ENCODE data around the gene TP53. TPM values are rescaled to one million over a fixed set of nuclear protein-coding genes. Genes with fewer than 3 reads are reported as not detected.

Gene TP53
- total RNA-seq, 1 donor from 2014 or later: 11.7 TPM

- peaks cover 20% of the 10 kb centered on the region for H3K4me1 ChIP-seq
- H3K27me3 ChIP-seq (ENCODE audit: low read depth): peaks cover 96% of the 10 kb centered on the region
- no peak for DNase-seq
Measured at GRCh38 chr17:7709031-7709430, 21.7 kb upstream of the TP53 start.

GRCh38 chr17:7707858-7708750 lies 20.8 kb upstream of the TP53 start:
- intact Hi-C loops (cut with micrococcal nuclease): no loop called here
- DNase-seq: no peak
- H3K4me3 ChIP-seq: no peak overlapping the region
- H3K4me1 ChIP-seq: peaks cover 26% of the 10 kb centered on the region
- H3K27ac ChIP-seq (replicated peaks): no peak overlapping the region
- no peaks in the 10 kb centered on the region for H3K9me3 ChIP-seq (replicated peaks)
- peaks cover 98% of the 10 kb centered on the region for H3K27me3 ChIP-seq (ENCODE audit: low read depth)
- no peaks in the 10 kb centered on the region for H3K36me3 ChIP-seq
- no peak for TF ChIP-seq CTCF (IDR thresholded peaks at IDR 0.05; ENCODE audit: borderline replicate concordance)

More at GRCh38 chr17:7709031-7709430, 21.7 kb upstream of the TP53 start:
- intact Hi-C loops (cut with micrococcal nuclease): no loop called here
- no peak for TF ChIP-seq CTCF (IDR thresholded peaks at IDR 0.05; ENCODE audit: borderline replicate concordance)
- H3K36me3 ChIP-seq: no peaks in the 10 kb centered on the region
- H3K4me3 ChIP-seq: no peak overlapping the region
- H3K9me3 ChIP-seq (replicated peaks): no peaks in the 10 kb centered on the region
- no peak overlapping the region for H3K27ac ChIP-seq (replicated peaks)

GRCh38 chr17:7707446-7707845 lies 20.2 kb upstream of the TP53 start:
- Histone ChIP-seq H3K9me3 (replicated peaks) (no peaks in the 10 kb centered on the region), H3K27me3 (ENCODE audit: low read depth) (peaks cover 98% of the 10 kb centered on the region), H3K27ac (replicated peaks) (no peak overlapping the region), H3K4me1 (peaks cover 26% of the 10 kb centered on the region), H3K36me3 (peaks cover 4% of the 10 kb centered on the region), H3K4me3 (no peak overlapping the region)
- TF ChIP-seq CTCF (IDR thresholded peaks at IDR 0.05; ENCODE audit: borderline replicate concordance): no peak
- intact Hi-C loops (cut with micrococcal nuclease): no loop called here
- no peak for DNase-seq

GRCh38 chr17:7706631-7707354 lies 19.5 kb upstream of the TP53 start:
- H3K27me3 ChIP-seq (ENCODE audit: low read depth): peaks cover 98% of the 10 kb centered on the region
- peaks cover 11% of the 10 kb centered on the region for H3K36me3 ChIP-seq
- no peak for TF ChIP-seq CTCF (IDR thresholded peaks at IDR 0.05; ENCODE audit: borderline replicate concordance)
- H3K9me3 ChIP-seq (replicated peaks): no peaks in the 10 kb centered on the region
- no peak for DNase-seq
- no peak overlapping the region for H3K27ac ChIP-seq (replicated peaks)
- H3K4me1 ChIP-seq: peaks cover 26% of the 10 kb centered on the region
- H3K4me3 ChIP-seq: no peak overlapping the region
- intact Hi-C loops (cut with micrococcal nuclease): no loop called here

- TF ChIP-seq CTCF (IDR thresholded peaks at IDR 0.05; ENCODE audit: borderline replicate concordance): no peak
- Histone ChIP-seq H3K9me3 (replicated peaks) (no peaks in the 10 kb centered on the region), H3K4me1 (peaks cover 26% of the 10 kb centered on the region), H3K27me3 (ENCODE audit: low read depth) (peaks cover 92% of the 10 kb centered on the region), H3K27ac (replicated peaks) (no peak overlapping the region), H3K36me3 (peaks cover 23% of the 10 kb centered on the region), H3K4me3 (peak overlapping the region; percentile 55)
- DNase-seq: no peak
- intact Hi-C loops (cut with micrococcal nuclease): no loop called here
Measured at GRCh38 chr17:7705269-7706255, 18.3 kb upstream of the TP53 start.

Data from left ventricle myocardium inferior (tissue), 1 donor.